ENCODE measurements around the gene TRANK1.
A peak's percentile ranks its signal among the peaks of the same experiment; 100 is the strongest.
"Not testable (repeated sequence)": the region's sequence is repeated elsewhere in the genome, so short reads cannot be mapped to it uniquely, and the experiment has no call there.

Gene TRANK1

GRCh38 chr3:36944641-36945270, at the start of gene TRANK1:
TRANK1 (minus strand) TSS chr3:36945054; CDS start chr3:36944809, 245 bp downstream.
- peak; percentile 89 for DNase-seq

DNA sequence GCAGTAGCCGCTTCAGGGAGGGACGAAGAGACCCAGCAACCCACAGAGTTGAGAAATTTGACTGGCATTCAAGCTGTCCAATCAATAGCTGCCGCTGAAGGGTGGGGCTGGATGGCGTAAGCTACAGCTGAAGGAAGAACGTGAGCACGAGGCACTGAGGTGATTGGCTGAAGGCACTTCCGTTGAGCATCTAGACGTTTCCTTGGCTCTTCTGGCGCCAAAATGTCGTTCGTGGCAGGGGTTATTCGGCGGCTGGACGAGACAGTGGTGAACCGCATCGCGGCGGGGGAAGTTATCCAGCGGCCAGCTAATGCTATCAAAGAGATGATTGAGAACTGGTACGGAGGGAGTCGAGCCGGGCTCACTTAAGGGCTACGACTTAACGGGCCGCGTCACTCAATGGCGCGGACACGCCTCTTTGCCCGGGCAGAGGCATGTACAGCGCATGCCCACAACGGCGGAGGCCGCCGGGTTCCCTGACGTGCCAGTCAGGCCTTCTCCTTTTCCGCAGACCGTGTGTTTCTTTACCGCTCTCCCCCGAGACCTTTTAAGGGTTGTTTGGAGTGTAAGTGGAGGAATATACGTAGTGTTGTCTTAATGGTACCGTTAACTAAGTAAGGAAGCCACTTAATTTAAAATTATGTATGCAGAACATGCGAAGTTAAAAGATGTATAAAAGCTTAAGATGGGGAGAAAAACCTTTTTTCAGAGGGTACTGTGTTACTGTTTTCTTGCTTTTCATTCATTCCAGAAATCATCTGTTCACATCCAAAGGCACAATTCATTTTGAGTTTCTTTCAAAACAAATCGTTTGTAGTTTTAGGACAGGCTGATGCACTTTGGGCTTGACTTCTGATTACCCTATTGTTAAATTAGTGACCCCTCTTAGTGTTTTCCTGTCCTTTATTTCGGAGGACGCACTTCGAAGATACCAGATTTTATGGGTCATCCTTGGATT, 48.8 kb upstream of the TRANK1 start, which contains the start of gene MLH1:
Gene MLH1, plus strand, starts transcription at position 193 of the 958 bp plus-strand sequence. Its CDS starts 30 bp downstream, at position 223.
- DNase-seq: peak; percentile 98

GRCh38 chr3:36992806-36993325, 48.0 kb upstream of the TRANK1 start, which contains the start of gene EPM2AIP1:
EPM2AIP1 (minus strand) TSS chr3:36993131; CDS start chr3:36993077, 54 bp downstream.
- DNase-seq: peak; percentile 92

- no peak for DNase-seq
Measured at GRCh38 chr3:36991923-36992805, 47.3 kb upstream of the TRANK1 start.

DNA sequence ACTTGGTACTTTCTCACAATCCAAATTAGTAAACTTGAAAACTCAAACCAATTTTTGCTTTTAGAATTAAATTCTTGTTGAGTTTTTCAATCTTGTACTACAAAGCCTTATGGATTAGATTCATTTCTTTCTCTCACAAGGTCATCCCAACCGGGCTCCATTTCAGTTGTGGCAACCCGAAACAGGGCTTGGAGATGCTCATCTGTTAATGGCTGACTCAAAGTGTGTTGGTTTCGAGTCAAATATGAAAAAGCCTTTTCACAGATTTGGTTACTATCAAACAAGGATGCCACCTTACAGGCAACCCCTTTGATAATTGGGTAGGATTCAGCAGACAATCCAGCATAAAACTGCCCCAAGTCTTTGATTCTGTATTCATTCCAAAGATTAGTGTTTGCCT, 46.3 kb upstream of the TRANK1 start:
- no peak for DNase-seq

DNA sequence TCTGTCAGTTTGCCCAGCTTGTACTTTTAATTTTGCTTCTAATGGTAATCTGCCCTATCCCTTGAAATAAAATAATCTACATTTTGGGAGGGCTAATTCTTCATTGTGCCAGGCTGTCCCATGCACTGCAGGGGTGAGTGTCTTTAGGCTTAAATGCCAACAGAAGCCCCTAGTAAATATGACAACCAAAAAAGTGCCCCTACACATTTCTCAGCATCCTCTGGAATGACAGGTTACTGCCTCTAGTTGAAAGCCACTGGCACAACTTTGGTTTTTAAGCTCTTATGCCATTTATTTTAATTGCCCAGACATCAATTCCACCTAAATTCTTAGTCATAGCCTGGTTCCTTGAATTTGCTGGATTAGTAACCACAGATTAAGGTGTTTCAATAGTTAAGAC, 44.7 kb upstream of the TRANK1 start:
- DNase-seq: no peak

GRCh38 chr3:36989005-36989404, 44.2 kb upstream of the TRANK1 start:
- DNase-seq: no peak

- DNase-seq: no peak
Measured at GRCh38 chr3:36988356-36988755, 43.5 kb upstream of the TRANK1 start.

GRCh38 chr3:36981006-36981405, 36.2 kb upstream of the TRANK1 start:
- no peak for DNase-seq

- no peak for DNase-seq
Measured at GRCh38 chr3:36973139-36973538, 28.3 kb upstream of the TRANK1 start.

GRCh38 chr3:36972163-36972562, 27.3 kb upstream of the TRANK1 start:
- no peak for DNase-seq

- no peak for DNase-seq
Measured at GRCh38 chr3:36969540-36970432, 24.9 kb upstream of the TRANK1 start.

DNA sequence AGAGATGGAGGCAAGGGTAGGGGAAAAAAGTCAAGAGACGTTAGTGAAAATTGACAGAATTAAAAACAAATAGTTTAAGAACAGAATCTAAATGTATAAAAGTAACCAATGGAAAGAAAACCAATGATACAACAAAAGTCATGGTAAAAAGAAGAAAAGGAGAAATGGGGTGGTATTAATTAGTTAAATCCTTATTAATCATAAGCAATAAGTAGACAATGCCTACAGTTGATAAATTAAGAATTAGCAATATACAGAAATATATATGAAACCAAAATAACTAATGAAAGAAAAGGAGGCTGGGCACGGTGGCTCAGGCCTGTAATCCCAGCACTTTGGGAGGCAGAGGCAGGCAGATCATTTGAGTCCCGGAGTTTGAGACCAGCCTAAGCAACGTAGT, 24.2 kb upstream of the TRANK1 start:
- no peak for DNase-seq

DNA sequence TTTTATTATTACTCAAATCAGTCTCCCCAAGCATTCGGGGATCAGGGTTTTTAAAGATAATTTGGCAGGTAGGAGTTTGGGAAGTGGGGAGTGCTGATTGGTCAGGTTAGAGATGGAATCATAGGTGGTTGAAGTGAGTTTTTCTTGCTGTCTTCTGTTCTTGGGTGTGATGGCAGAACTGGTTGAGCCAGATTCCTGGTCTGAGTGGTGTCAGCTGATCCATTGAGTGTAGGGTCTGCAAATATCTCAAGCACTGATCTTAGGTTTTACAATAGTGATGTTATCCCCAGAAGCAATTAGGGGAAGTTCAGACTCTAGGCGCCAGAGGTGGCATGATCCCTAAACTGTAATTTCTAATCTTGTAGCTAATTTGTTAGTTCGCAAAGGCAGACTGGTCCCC, 20.6 kb upstream of the TRANK1 start:
- DNase-seq: no peak

GRCh38 chr3:36964817-36965216, 20.0 kb upstream of the TRANK1 start:
- DNase-seq: no peak

GRCh38 chr3:36964331-36964730, 19.5 kb upstream of the TRANK1 start:
- no peak for DNase-seq

- not testable (repeated sequence) for DNase-seq
Measured at GRCh38 chr3:36963008-36963407, 18.2 kb upstream of the TRANK1 start.

DNA sequence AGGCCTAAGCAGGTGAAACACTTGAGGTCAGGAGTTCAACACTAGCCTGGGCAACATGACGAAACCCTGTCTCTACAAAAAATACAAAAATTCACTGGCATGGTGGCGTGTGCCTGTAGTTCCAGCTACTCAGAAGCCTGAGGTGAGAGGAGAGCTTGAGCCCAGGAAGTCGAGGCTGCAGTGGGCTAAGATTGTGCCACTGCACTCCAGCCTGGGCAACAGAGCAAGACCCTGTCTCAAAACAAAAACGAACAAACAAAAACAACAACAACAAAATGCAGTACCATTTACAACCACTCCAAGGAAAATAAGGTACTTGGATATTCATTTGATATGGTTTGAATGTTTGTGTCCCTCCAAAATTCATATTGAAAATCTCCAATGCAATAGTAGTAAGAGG, 15.6 kb upstream of the TRANK1 start:
- no peak for DNase-seq

GRCh38 chr3:36959821-36960220, 15.0 kb upstream of the TRANK1 start:
- DNase-seq: no peak

- DNase-seq: no peak
Measured at GRCh38 chr3:36957862-36958686, 13.2 kb upstream of the TRANK1 start.

- DNase-seq: no peak
Measured at GRCh38 chr3:36957063-36957462, 12.2 kb upstream of the TRANK1 start.
